Panc1 (cell line): ENCODE measurements around the gene CHPT1. TPM values are rescaled to one million over a fixed set of nuclear protein-coding genes. Genes with fewer than 3 reads are reported as not detected.

Experiments used
- ATAC-seq: fragments of 200-7000 bp; cut with Tn5 transposase; 2 replicates; pipeline ENCODE4 v1.9.1; 2020; ENCODE audit warnings: mild to moderate bottlenecking, moderate library complexity
- BruUV-seq: library from RNA; stranded (reverse); fragments of 400-500 nt; replicated peaks from 2 replicates; lab custom pipeline; 2021; lab: Mats Ljungman, UMichigan
- CTCF ChIA-PET: fragments of 300-600 bp; sonication (Branson Sonifier 250); formaldehyde crosslinking; loops from one replicate; lab custom pipeline; 2022; ENCODE audit warnings: antibody characterized with exemption; lab: Charles Lee
- POLR2A ChIA-PET: fragments of 300-600 bp; sonication (Branson Sonifier 250); formaldehyde crosslinking; loops from one replicate; lab custom pipeline; 2022; ENCODE audit warnings: antibody characterized with exemption; lab: Charles Lee
- DNase-seq: peaks from one replicate; pipeline ENCODE4 v3.0.0-alpha.2; 2010; ENCODE audit warnings: low read depth, low spot score
- H3K27ac ChIP-seq: 2 replicates; pipeline ENCODE4 v1.5.1; 2011; ENCODE audit warnings: mild to moderate bottlenecking, low read length, inconsistent platforms
- H3K27me3 ChIP-seq: fragments of 200-500 bp; sonication (Bioruptor generic); 2 replicates; pipeline ENCODE4 v1.6.0; 2014; ENCODE audit warnings: low read length, inconsistent platforms; ENCODE audit not compliant: control insufficient read depth, insufficient read depth
- H3K36me3 ChIP-seq: fragments of 200-500 bp; sonication (Bioruptor generic); 2 replicates; pipeline ENCODE4 v1.5.1; 2014; ENCODE audit warnings: inconsistent platforms, mild to moderate bottlenecking, low read length, moderate library complexity; ENCODE audit not compliant: control insufficient read depth, insufficient read depth
- H3K4me1 ChIP-seq: 2 replicates; pipeline ENCODE4 v1.5.1; 2011; ENCODE audit warnings: inconsistent platforms, mild to moderate bottlenecking, low read length, moderate library complexity; ENCODE audit not compliant: control insufficient read depth, insufficient read depth
- H3K4me3 ChIP-seq, 2 experiments: 2 replicates each; pipeline ENCODE4 v1.5.1; 2011 to 2012; ENCODE audit warnings: low read depth in 2 of 2, low read length in 2 of 2, mild to moderate bottlenecking in 2 of 2, inconsistent platforms in 1 of 2, moderate library complexity in 1 of 2
- H3K9me3 ChIP-seq: fragments of 200-500 bp; sonication (Bioruptor generic); 2 replicates; pipeline ENCODE4 v1.5.1; 2014; ENCODE audit warnings: low read depth, mild to moderate bottlenecking, inconsistent platforms, low read length, moderate library complexity; ENCODE audit not compliant: control insufficient read depth, insufficient read depth
- POLR2AphosphoS5 ChIP-seq: IDR thresholded peaks from 2 replicates; pipeline ENCODE4 v1.6.1; 2012; ENCODE audit warnings: mild to moderate bottlenecking, low read depth, low read length, moderate library complexity
- SIN3A ChIP-seq: IDR thresholded peaks from 2 replicates; pipeline ENCODE4 v1.6.1; 2012; ENCODE audit warnings: low read depth, mild to moderate bottlenecking, low read length, moderate library complexity, borderline replicate concordance; ENCODE audit not compliant: insufficient read depth
- TCF7L2 ChIP-seq: IDR thresholded peaks from 2 replicates; pipeline ENCODE4 v1.6.1; 2011; ENCODE audit warnings: mild to moderate bottlenecking, low read depth, low read length, inconsistent platforms
- in situ Hi-C: cut with HindIII; loops from 2 replicates; pipeline ENCODE4 v1.10.0; 2016; ENCODE audit warnings: low sequenced_read_pairs, low pct_unique_long_range_greater_than_20kb
- intact Hi-C: fragments of 100-400 bp; cut with micrococcal nuclease; formaldehyde crosslinking; loops from one replicate; pipeline ENCODE4 v1.10.0; 2022; ENCODE audit not compliant: unreplicated experiment
- total RNA-seq: library from RNA; stranded (reverse); gene quantifications from one replicate; pipeline ENCODE4 v1.2.1, GENCODE V29; 2021; ENCODE audit not compliant: unreplicated experiment
- TF ChIP-seq, protein P1 (sequence below), 2 experiments: IDR thresholded peaks; 2 replicates each; pipeline ENCODE4 v1.6.1; 2011 to 2012; ENCODE audit warnings: low read depth in 2 of 2, control low read depth in 1 of 2, low read length in 1 of 2, mild to moderate bottlenecking in 1 of 2, moderate library complexity in 1 of 2; ENCODE audit not compliant: insufficient read depth in 1 of 2
- TF ChIP-seq, protein P2 (sequence below): fragments of 450-650 bp; IDR thresholded peaks from 2 replicates; pipeline ENCODE4 v1.5.1; 2017; ENCODE audit warnings: mild to moderate bottlenecking

CHPT1 gene
- total RNA-seq, 1 experiment from 2014 or later = 78.3 TPM

DNA sequence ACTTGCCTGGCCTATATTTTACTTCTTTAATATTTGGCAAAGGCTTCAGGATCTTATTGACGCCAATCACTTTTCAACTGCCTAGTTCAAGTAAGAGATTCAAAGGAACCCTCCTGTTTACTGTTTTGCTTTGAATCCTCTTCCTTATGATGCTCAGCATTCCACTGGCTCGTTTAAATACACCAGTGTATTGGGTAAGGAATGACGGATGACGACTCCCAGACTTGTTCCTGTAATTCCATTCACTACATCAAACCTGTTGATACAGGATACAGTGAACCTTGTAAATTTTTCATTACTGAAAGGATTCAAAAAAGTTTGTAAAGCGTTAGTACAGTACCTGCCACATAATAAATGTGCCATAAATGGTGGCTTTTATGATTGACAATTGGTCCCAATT lies 43.5 kb downstream of the CHPT1 start:
- H3K9me3 ChIP-seq = no peaks in the 10 kb centered on the region
- ChIA-PET CTCF (no interaction called here), POLR2A (no interaction called here)
- DNase-seq = no peak
- TF ChIP-seq TCF7L2 (no peak), SIN3A (no peak), POLR2AphosphoS5 (no peak)
- TF ChIP-seq, protein P1, sequence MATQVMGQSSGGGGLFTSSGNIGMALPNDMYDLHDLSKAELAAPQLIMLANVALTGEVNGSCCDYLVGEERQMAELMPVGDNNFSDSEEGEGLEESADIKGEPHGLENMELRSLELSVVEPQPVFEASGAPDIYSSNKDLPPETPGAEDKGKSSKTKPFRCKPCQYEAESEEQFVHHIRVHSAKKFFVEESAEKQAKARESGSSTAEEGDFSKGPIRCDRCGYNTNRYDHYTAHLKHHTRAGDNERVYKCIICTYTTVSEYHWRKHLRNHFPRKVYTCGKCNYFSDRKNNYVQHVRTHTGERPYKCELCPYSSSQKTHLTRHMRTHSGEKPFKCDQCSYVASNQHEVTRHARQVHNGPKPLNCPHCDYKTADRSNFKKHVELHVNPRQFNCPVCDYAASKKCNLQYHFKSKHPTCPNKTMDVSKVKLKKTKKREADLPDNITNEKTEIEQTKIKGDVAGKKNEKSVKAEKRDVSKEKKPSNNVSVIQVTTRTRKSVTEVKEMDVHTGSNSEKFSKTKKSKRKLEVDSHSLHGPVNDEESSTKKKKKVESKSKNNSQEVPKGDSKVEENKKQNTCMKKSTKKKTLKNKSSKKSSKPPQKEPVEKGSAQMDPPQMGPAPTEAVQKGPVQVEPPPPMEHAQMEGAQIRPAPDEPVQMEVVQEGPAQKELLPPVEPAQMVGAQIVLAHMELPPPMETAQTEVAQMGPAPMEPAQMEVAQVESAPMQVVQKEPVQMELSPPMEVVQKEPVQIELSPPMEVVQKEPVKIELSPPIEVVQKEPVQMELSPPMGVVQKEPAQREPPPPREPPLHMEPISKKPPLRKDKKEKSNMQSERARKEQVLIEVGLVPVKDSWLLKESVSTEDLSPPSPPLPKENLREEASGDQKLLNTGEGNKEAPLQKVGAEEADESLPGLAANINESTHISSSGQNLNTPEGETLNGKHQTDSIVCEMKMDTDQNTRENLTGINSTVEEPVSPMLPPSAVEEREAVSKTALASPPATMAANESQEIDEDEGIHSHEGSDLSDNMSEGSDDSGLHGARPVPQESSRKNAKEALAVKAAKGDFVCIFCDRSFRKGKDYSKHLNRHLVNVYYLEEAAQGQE (IDR thresholded peaks at IDR 0.05; ENCODE audit: insufficient read depth in 1 of 2, low read depth in 2 of 2, low read length in 1 of 2) = no peak
- TF ChIP-seq, protein P2, sequence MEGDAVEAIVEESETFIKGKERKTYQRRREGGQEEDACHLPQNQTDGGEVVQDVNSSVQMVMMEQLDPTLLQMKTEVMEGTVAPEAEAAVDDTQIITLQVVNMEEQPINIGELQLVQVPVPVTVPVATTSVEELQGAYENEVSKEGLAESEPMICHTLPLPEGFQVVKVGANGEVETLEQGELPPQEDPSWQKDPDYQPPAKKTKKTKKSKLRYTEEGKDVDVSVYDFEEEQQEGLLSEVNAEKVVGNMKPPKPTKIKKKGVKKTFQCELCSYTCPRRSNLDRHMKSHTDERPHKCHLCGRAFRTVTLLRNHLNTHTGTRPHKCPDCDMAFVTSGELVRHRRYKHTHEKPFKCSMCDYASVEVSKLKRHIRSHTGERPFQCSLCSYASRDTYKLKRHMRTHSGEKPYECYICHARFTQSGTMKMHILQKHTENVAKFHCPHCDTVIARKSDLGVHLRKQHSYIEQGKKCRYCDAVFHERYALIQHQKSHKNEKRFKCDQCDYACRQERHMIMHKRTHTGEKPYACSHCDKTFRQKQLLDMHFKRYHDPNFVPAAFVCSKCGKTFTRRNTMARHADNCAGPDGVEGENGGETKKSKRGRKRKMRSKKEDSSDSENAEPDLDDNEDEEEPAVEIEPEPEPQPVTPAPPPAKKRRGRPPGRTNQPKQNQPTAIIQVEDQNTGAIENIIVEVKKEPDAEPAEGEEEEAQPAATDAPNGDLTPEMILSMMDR = no peak
- no peaks in the 10 kb centered on the region for H3K36me3 ChIP-seq
- ATAC-seq = no peak
- H3K4me1 ChIP-seq = no peaks in the 10 kb centered on the region
- in situ Hi-C loops = no loop called here
- intact Hi-C loops = no loop called here
- no peaks in the 10 kb centered on the region for H3K27me3 ChIP-seq
- no TSS peak for BruUV-seq
- no peak overlapping the region for H3K4me3 ChIP-seq
- no peak overlapping the region for H3K27ac ChIP-seq

DNA sequence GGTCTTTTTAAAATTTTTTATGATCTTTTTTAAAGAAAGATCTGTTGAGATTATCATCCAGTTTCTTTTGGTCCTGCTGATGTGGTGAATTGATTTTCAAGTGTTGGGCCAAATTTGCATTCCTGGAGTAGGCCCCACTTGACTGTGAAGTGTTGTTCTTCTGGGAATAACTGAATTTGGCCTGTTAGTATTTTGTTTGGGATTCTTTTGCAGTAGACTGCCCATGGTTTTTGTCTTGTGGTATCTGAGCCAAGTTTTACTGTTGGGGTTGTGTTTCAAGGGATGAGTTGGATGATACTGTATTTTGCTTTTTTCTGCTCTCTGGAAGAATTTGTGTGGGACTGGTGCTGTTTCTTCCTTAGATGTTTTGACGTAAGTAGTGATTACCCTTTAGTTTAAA lies 45.8 kb downstream of the CHPT1 start:
- ATAC-seq (no peak), DNase-seq (no peak)
- H3K4me3 ChIP-seq = no peak overlapping the region
- POLR2A ChIA-PET = no interaction called here
- H3K4me1 ChIP-seq = no peaks in the 10 kb centered on the region
- H3K9me3 ChIP-seq = no peaks in the 10 kb centered on the region
- TF ChIP-seq POLR2AphosphoS5 (no peak), TCF7L2 (no peak), SIN3A (no peak)
- TF ChIP-seq, protein P1 (IDR thresholded peaks at IDR 0.05; ENCODE audit: insufficient read depth in 1 of 2, low read depth in 2 of 2, low read length in 1 of 2) = no peak
- TF ChIP-seq, protein P2 = no peak
- CTCF ChIA-PET = no interaction called here
- H3K36me3 ChIP-seq = no peaks in the 10 kb centered on the region; the same call in 1 of the 2 replicates
- no peak overlapping the region for H3K27ac ChIP-seq
- in situ Hi-C loops (no loop called here), intact Hi-C loops (no loop called here)
- BruUV-seq = no TSS peak
- no peaks in the 10 kb centered on the region for H3K27me3 ChIP-seq
